ENCODE data around the gene ORAI3. TPM values are rescaled to one million over a fixed set of nuclear protein-coding genes. Genes with fewer than 3 reads are reported as not detected.

ORAI3 gene
- total RNA-seq, 1 donor from 2014 or later, result 27.0 TPM

DNA sequence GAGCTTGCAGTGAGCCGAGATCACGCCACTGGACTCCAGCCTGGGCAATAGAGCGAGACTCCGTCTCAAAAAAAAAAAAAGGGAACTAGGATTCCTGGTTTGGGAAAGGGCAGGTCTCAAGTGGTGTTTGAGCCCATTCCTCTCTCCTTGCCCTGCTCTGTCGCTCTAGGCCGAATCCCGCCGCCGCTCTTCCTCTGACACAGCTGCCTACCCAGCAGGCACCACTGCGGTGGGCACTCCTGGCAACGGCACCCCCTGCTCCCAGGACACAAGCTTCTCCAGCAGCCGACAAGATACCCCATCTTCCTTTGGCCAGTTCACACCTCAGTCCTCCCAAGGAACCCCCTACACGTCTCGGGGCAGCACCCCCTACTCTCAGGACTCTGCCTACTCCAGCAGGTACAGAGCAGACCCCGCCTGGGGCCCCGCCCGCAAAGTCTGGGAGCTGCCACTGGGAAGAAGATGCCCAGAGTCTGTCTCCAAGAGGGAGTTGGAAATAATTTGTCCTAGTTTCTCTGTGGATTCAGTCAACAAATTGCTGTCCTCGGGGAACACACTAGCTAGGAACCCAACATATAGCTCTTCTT, 15.2 kb downstream of the ORAI3 start:
- no peak overlapping the region for H3K27ac ChIP-seq
- no peaks in the 10 kb centered on the region for H3K27me3 ChIP-seq
- intact Hi-C loops (cut with DNase I), result no loop called here
- H3K36me3 ChIP-seq, result peaks cover 0 to 91% of the 10 kb centered on the region in 2 donors
- peaks cover 7% of the 10 kb centered on the region for H3K4me1 ChIP-seq
- DNase-seq (ENCODE audit: extremely low spot score in 2 of 2), result no peak
- TF ChIP-seq, protein P1, sequence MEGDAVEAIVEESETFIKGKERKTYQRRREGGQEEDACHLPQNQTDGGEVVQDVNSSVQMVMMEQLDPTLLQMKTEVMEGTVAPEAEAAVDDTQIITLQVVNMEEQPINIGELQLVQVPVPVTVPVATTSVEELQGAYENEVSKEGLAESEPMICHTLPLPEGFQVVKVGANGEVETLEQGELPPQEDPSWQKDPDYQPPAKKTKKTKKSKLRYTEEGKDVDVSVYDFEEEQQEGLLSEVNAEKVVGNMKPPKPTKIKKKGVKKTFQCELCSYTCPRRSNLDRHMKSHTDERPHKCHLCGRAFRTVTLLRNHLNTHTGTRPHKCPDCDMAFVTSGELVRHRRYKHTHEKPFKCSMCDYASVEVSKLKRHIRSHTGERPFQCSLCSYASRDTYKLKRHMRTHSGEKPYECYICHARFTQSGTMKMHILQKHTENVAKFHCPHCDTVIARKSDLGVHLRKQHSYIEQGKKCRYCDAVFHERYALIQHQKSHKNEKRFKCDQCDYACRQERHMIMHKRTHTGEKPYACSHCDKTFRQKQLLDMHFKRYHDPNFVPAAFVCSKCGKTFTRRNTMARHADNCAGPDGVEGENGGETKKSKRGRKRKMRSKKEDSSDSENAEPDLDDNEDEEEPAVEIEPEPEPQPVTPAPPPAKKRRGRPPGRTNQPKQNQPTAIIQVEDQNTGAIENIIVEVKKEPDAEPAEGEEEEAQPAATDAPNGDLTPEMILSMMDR (IDR thresholded peaks at IDR 0.05), result no peak
- TF ChIP-seq POLR2A (IDR thresholded peaks at IDR 0.05), result no peak
- TF ChIP-seq POLR2AphosphoS5 (IDR thresholded peaks at IDR 0.05; ENCODE audit: insufficient read depth in 1 of 2, low read depth in 1 of 2), result no peak
- H3K4me3 ChIP-seq, result no peak overlapping the region
- H3K9me3 ChIP-seq, result no peaks in the 10 kb centered on the region

DNA sequence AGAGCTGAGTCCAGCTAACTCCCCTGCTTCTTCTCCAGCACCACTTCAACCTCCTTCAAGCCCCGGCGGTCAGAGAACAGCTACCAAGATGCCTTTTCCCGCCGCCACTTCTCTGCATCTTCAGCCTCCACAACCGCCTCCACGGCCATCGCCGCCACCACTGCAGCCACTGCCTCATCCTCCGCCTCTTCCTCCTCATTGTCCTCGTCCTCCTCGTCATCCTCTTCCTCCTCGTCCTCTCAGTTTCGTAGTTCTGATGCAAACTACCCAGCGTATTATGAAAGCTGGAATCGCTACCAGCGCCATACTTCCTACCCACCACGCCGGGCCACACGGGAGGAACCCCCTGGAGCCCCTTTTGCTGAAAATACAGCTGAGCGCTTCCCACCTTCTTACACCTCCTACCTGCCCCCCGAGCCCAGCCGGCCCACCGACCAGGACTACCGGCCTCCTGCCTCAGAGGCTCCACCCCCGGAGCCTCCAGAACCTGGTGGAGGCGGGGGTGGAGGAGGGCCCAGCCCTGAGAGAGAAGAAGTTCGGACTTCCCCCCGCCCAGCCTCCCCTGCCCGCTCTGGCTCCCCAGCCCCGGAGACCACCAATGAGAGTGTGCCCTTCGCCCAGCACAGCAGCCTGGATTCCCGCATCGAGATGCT, 15.8 kb downstream of the ORAI3 start:
- intact Hi-C loops (cut with DNase I), result no loop called here
- Histone ChIP-seq H3K36me3 (peaks cover 0 to 96% of the 10 kb centered on the region in 2 donors), H3K4me3 (no peak overlapping the region), H3K27ac (no peak overlapping the region), H3K4me1 (peaks cover under 1% of the 10 kb centered on the region), H3K27me3 (no peaks in the 10 kb centered on the region), H3K9me3 (no peaks in the 10 kb centered on the region)
- no peak for DNase-seq (ENCODE audit: extremely low spot score in 2 of 2)
- TF ChIP-seq, protein P1 (IDR thresholded peaks at IDR 0.05), result no peak
- TF ChIP-seq POLR2AphosphoS5 (IDR thresholded peaks at IDR 0.05; ENCODE audit: insufficient read depth in 1 of 2, low read depth in 1 of 2) (no peak), POLR2A (IDR thresholded peaks at IDR 0.05) (no peak)

DNA sequence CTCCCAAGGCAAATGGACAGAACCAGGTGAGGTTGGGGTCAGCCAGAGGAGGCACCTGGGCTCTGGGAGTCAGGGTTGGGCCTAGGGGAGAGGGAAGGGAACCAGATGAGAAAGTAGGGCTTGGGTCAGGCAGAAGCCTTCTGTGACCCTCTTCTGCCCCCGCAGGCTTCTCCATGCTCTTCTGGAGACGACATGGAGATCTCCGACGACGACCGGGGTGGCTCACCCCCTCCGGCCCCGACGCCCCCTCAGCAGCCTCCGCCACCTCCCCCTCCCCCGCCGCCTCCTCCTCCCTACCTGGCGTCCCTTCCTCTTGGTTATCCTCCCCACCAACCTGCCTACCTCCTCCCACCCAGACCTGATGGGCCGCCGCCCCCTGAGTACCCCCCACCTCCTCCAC, 16.6 kb downstream of the ORAI3 start:
- Histone ChIP-seq H3K9me3 (no peaks in the 10 kb centered on the region), H3K4me3 (no peak overlapping the region), H3K4me1 (no peaks in the 10 kb centered on the region), H3K27ac (no peak overlapping the region), H3K36me3 (peaks cover 0 to 96% of the 10 kb centered on the region in 2 donors), H3K27me3 (no peaks in the 10 kb centered on the region)
- intact Hi-C loops (cut with DNase I), result no loop called here
- TF ChIP-seq, protein P1 (IDR thresholded peaks at IDR 0.05), result no peak
- no peak for TF ChIP-seq POLR2AphosphoS5 (IDR thresholded peaks at IDR 0.05; ENCODE audit: insufficient read depth in 1 of 2, low read depth in 1 of 2)
- TF ChIP-seq POLR2A (IDR thresholded peaks at IDR 0.05), result no peak
- no peak for DNase-seq (ENCODE audit: extremely low spot score in 2 of 2)

DNA sequence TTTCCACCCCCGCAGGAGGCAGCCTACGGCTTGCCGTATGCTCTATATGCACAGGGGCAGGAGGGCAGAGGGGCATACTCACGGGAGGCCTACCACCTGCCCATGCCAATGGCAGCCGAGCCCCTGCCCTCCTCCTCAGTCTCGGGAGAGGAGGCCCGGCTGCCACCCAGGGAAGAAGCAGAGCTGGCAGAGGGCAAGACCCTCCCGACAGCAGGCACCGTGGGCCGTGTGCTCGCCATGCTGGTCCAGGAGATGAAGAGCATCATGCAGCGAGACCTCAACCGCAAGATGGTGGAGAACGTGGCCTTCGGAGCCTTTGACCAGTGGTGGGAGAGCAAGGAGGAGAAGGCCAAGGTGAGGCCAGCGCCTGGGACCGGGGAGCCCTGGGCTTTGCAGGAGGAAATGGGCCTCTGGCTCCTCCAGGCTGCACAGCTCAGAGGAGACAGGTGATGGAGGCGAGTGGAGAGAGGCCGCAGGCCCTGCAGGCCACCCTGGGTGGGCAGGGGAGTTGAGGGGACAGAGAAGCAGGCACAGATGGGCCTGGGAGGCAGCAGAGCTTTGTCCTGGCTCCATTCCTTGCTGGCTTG, 17.3 kb downstream of the ORAI3 start:
- no peak for DNase-seq (ENCODE audit: extremely low spot score in 2 of 2)
- Histone ChIP-seq H3K27ac (no peak overlapping the region), H3K27me3 (no peaks in the 10 kb centered on the region), H3K9me3 (no peaks in the 10 kb centered on the region), H3K4me3 (no peak overlapping the region), H3K4me1 (no peaks in the 10 kb centered on the region), H3K36me3 (peaks cover 0 to 98% of the 10 kb centered on the region in 2 donors)
- intact Hi-C loops (cut with DNase I), result no loop called here
- TF ChIP-seq, protein P1 (IDR thresholded peaks at IDR 0.05), result no peak
- no peak for TF ChIP-seq POLR2AphosphoS5 (IDR thresholded peaks at IDR 0.05; ENCODE audit: insufficient read depth in 1 of 2, low read depth in 1 of 2)
- no peak for TF ChIP-seq POLR2A (IDR thresholded peaks at IDR 0.05)

DNA sequence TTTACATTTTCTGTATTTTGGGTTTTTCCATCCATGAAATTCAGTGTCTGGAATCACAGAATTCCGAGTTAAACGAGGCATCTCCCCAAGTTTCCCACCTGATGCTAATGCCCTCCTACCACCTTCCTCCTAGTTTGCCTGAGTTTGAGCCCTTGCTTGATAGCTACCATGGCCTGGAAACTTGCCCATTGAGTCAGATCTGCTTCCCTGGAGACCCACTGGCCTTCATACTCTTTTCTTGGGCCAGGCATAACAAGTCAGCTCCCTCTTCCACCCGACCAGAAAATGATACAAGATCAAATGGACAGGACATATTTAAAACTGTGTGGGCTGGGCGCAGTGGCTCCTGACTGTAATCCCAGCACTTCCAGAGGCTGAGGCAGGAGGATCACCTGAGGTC, 18.9 kb downstream of the ORAI3 start:
- Histone ChIP-seq H3K36me3 (peaks cover 0 to 98% of the 10 kb centered on the region in 2 donors), H3K4me3 (no peak overlapping the region), H3K27ac (no peak overlapping the region), H3K27me3 (no peaks in the 10 kb centered on the region), H3K4me1 (no peaks in the 10 kb centered on the region), H3K9me3 (no peaks in the 10 kb centered on the region)
- intact Hi-C loops (cut with DNase I), result no loop called here
- TF ChIP-seq POLR2AphosphoS5 (IDR thresholded peaks at IDR 0.05; ENCODE audit: insufficient read depth in 1 of 2, low read depth in 1 of 2) (no peak), POLR2A (IDR thresholded peaks at IDR 0.05) (no peak)
- TF ChIP-seq, protein P1 (IDR thresholded peaks at IDR 0.05), result no peak
- no peak for DNase-seq (ENCODE audit: extremely low spot score in 2 of 2)

All from vagina (tissue), 2 donors.